GM12872 (cell line): ENCODE data around the gene ITPK1.

Experiments
- TF ChIP-seq, protein P1 (sequence below): IDR thresholded peaks from 3 replicates; pipeline ENCODE4 v1.5.1; 2011; ENCODE audit warnings: low read depth, mild to moderate bottlenecking, low read length, moderate library complexity; ENCODE audit not compliant: insufficient read depth

ITPK1 gene

DNA sequence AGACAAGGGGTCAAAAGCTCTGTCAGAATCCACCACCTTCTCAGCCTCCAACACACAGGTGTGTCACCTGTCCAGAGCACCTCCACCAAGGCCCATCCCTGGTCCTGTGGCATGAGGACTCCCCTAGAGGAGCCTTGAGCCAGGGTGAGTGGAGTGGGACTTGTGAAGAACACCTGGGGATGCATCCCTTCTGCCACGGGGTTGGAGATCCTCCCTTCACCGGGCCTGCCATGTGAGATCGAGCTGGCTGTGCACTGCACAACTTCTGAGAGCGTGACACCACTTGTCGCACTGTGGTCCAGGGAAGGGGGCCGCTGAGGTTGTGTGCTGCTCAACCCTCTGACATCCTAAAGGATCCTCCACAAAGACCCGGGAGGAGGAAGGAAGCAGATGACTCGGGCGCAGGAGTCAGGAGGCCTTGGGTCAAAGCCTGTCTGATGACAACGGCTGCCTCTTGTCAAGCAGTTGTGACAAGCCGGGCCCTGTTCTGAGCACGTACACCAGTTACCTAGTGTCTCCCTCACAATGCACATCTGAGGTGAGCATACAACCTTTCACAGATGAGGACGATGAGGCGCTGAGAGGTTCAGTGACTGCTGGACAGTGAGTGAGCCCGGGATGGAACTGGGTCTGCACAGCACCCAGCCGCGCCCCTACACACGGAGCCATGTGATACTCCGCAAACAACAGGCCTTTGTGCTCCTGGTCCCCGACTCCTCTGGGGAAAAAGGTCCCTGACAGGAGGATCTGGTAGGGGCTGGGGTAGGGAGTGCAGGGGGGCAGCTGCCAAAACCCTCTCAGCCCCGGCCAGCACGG, 157.1 kb downstream of the ITPK1 start:
- TF ChIP-seq, protein P1, sequence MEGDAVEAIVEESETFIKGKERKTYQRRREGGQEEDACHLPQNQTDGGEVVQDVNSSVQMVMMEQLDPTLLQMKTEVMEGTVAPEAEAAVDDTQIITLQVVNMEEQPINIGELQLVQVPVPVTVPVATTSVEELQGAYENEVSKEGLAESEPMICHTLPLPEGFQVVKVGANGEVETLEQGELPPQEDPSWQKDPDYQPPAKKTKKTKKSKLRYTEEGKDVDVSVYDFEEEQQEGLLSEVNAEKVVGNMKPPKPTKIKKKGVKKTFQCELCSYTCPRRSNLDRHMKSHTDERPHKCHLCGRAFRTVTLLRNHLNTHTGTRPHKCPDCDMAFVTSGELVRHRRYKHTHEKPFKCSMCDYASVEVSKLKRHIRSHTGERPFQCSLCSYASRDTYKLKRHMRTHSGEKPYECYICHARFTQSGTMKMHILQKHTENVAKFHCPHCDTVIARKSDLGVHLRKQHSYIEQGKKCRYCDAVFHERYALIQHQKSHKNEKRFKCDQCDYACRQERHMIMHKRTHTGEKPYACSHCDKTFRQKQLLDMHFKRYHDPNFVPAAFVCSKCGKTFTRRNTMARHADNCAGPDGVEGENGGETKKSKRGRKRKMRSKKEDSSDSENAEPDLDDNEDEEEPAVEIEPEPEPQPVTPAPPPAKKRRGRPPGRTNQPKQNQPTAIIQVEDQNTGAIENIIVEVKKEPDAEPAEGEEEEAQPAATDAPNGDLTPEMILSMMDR, result no peak

DNA sequence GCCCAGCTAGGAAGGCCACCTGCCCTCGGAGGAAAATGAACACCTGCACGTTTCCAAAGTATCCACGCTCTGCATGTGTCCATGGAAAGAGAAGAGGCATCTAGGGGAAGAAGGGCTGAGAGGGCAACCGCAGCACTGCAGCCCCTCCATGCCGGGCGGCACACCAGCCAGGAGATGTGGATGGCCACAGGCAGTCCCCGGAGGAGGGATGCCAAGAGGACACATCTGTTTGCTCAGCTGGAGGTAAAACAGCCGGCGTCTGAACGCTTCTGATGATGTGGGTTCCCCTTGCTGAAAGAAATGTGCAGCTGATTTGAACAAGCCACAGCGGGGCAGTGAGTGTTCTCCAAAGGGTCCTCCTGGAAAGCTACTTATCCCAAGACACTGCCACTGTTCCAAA, 158.8 kb downstream of the ITPK1 start:
- TF ChIP-seq, protein P1, result no peak

- TF ChIP-seq, protein P1, result no peak
Measured at GRCh38 chr14:92955381-92955780, 160.3 kb downstream of the ITPK1 start.

- TF ChIP-seq, protein P1, result no peak
Measured at GRCh38 chr14:92954933-92955332, 160.8 kb downstream of the ITPK1 start.

- TF ChIP-seq, protein P1, result no peak
Measured at GRCh38 chr14:92953526-92953925, 162.2 kb downstream of the ITPK1 start.

GRCh38 chr14:92952481-92953298, 163.0 kb downstream of the ITPK1 start:
- TF ChIP-seq, protein P1, result no peak

DNA sequence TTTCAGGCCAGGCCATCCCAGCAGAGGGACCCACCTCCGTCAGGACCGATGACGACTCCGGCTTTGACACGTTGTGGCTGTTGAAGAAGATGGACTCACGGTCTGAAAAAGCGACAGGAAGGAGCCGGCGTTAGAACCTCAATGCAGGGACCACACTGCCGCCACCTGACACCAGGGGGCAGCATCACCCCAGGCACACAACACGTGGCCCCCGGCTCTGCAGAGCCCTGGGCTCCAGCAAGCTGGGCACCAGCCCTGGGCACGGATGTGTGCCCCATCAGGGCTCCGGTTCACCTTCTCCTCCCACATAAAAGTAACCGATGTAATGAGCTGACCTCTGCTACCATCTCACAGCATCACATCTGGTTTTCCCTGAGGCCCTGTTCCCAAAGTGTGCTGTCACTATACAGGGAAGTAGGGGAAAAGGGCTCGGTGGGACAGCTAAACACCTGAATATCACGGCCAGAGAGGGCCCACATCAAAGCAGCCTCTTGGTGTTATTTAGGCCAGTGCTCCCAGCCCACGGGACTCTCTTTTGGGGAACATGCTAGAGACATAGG, 163.7 kb downstream of the ITPK1 start:
- TF ChIP-seq, protein P1, result peak; percentile 97
